ENCODE results near the gene PCDH19. TPM values are rescaled to one million over a fixed set of nuclear protein-coding genes. Genes with fewer than 3 reads are reported as not detected.

Gene PCDH19
- total RNA-seq, 2 experiments from 2014 or later, result not detected

DNA sequence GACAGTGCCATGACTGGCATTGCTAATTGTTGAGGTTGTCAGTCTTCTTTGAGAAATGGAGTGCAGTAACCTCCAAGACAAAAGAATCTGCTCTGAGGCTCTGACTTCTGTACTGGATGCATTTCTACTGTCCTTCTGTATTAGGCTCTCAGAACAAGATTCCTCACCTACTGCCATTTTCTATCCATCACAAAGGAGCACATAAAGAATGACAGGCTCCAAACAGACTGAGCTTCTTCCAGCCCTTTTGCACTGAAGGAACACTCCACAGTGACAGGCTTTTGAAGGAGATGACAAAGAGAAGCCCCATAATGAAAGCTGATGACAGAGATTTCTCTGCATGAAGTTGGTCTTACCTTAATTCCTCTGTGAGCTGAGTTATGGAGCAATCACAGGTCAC is 162.2 kb downstream of the PCDH19 start:
- Mint-ChIP-seq H3K9me3 (no peaks in the 10 kb centered on the region), H3K36me3 (ENCODE audit: low read depth) (no peaks in the 10 kb centered on the region), H3K4me3 (no peak overlapping the region), H3K4me1 (ENCODE audit: low read depth) (no peaks in the 10 kb centered on the region), H3K27ac (no peak overlapping the region), H3K27me3 (no peaks in the 10 kb centered on the region)
- ChIA-PET CTCF (no interaction called here), POLR2A (no interaction called here)
- intact Hi-C loops (cut with micrococcal nuclease), result no loop called here
- TF ChIP-seq, protein P1, sequence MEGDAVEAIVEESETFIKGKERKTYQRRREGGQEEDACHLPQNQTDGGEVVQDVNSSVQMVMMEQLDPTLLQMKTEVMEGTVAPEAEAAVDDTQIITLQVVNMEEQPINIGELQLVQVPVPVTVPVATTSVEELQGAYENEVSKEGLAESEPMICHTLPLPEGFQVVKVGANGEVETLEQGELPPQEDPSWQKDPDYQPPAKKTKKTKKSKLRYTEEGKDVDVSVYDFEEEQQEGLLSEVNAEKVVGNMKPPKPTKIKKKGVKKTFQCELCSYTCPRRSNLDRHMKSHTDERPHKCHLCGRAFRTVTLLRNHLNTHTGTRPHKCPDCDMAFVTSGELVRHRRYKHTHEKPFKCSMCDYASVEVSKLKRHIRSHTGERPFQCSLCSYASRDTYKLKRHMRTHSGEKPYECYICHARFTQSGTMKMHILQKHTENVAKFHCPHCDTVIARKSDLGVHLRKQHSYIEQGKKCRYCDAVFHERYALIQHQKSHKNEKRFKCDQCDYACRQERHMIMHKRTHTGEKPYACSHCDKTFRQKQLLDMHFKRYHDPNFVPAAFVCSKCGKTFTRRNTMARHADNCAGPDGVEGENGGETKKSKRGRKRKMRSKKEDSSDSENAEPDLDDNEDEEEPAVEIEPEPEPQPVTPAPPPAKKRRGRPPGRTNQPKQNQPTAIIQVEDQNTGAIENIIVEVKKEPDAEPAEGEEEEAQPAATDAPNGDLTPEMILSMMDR (IDR thresholded peaks at IDR 0.05), result no peak
- ATAC-seq (no peak), DNase-seq (no peak)

GRCh38 chrX:100244681-100245080 is 165.4 kb downstream of the PCDH19 start:
- no peak overlapping the region for H3K27ac Mint-ChIP-seq
- intact Hi-C loops (cut with micrococcal nuclease), result no loop called here
- H3K4me1 Mint-ChIP-seq (ENCODE audit: low read depth), result no peaks in the 10 kb centered on the region
- TF ChIP-seq, protein P1 (IDR thresholded peaks at IDR 0.05), result no peak
- H3K36me3 Mint-ChIP-seq (ENCODE audit: low read depth), result no peaks in the 10 kb centered on the region
- no peaks in the 10 kb centered on the region for H3K27me3 Mint-ChIP-seq
- peaks cover 1% of the 10 kb centered on the region for H3K9me3 Mint-ChIP-seq
- ChIA-PET CTCF (no interaction called here), POLR2A (no interaction called here)
- ATAC-seq (no peak), DNase-seq (no peak)
- H3K4me3 Mint-ChIP-seq, result no peak overlapping the region

Other genes with a start within 250 kb of the PCDH19 start
- not detected for gene TNMD, start 174.7 kb upstream of the PCDH19 start, total RNA-seq
- gene TSPAN6, start 226.5 kb upstream of the PCDH19 start, total RNA-seq, result under 1 TPM; 0.36 to 0.43 TPM
- not detected for gene SRPX2, start 233.9 kb upstream of the PCDH19 start, total RNA-seq

Measured in activated CD8-positive, alpha-beta T cell treated with anti-CD3 and anti-CD28 coated beads for 36 hours (primary cell).